PC-9 (cell line): ENCODE data around the gene SLC9A3. TPM values are rescaled to one million over a fixed set of nuclear protein-coding genes. Genes with fewer than 3 reads are reported as not detected.

ENCODE experiments used
- BruUV-seq: library from RNA; stranded (reverse); fragments of 400-500 nt; replicated peaks from 2 replicates; lab custom pipeline; 2021; lab: Mats Ljungman, UMichigan
- CTCF ChIA-PET: fragments of 300-600 bp; sonication (Branson Sonifier 250); formaldehyde crosslinking; loops from one replicate; lab custom pipeline; 2022; ENCODE audit warnings: antibody characterized with exemption; lab: Charles Lee
- POLR2A ChIA-PET: fragments of 300-600 bp; sonication (Branson Sonifier 250); formaldehyde crosslinking; loops from one replicate; lab custom pipeline; 2022; ENCODE audit warnings: antibody characterized with exemption; ENCODE audit not compliant: unreplicated experiment; lab: Charles Lee
- DNase-seq, 2 experiments: peaks; one replicate each; pipeline versions ENCODE4 v3.0.0 to v3.0.0-alpha.2; 2015 to 2022; ENCODE audit warnings: mixed read lengths in 1 of 2
- H2AFZ ChIP-seq: fragments of 200-600 bp; sonication (generic); 2 replicates; pipeline ENCODE4 v1.8.1; 2017; ENCODE audit warnings: antibody characterized with exemption
- H3F3A ChIP-seq: fragments of 200-600 bp; sonication (generic); 2 replicates; pipeline ENCODE4 v1.8.1; 2017; ENCODE audit warnings: antibody characterized with exemption, mild to moderate bottlenecking, low read depth; ENCODE audit not compliant: insufficient read depth
- H3K27ac ChIP-seq: fragments of 200-600 bp; sonication (generic); 2 replicates; pipeline ENCODE4 v1.6.1; 2016; ENCODE audit warnings: mixed run types
- H3K27me3 ChIP-seq: fragments of 200-600 bp; sonication (generic); 2 replicates; pipeline ENCODE4 v1.6.1; 2016; ENCODE audit warnings: low read depth, mixed run types; ENCODE audit not compliant: insufficient read depth
- H3K36me3 ChIP-seq: fragments of 200-600 bp; sonication (generic); 2 replicates; pipeline ENCODE4 v1.6.1; 2016; ENCODE audit warnings: low read depth, mixed run types
- H3K4me1 ChIP-seq: fragments of 200-600 bp; sonication (generic); replicated peaks from 2 replicates; pipeline ENCODE4 v1.6.1; 2016; ENCODE audit warnings: mixed run types; ENCODE audit not compliant: insufficient read depth
- H3K4me2 ChIP-seq: fragments of 200-600 bp; sonication (generic); 2 replicates; pipeline ENCODE4 v1.6.1; 2017; ENCODE audit warnings: mixed run types
- H3K4me3 ChIP-seq: fragments of 200-600 bp; sonication (generic); 2 replicates; pipeline ENCODE4 v1.6.1; 2016; ENCODE audit warnings: mixed run types
- H3K79me2 ChIP-seq: fragments of 200-600 bp; sonication (generic); 2 replicates; pipeline ENCODE4 v1.6.1; 2017; ENCODE audit warnings: low read depth, mixed run types
- H3K9me2 ChIP-seq: fragments of 200-600 bp; sonication (generic); 2 replicates; pipeline ENCODE4 v1.8.1; 2017; ENCODE audit warnings: mild to moderate bottlenecking; ENCODE audit not compliant: insufficient read depth
- H3K9me3 ChIP-seq: fragments of 200-600 bp; sonication (generic); 2 replicates; pipeline ENCODE4 v1.8.1; 2016; ENCODE audit warnings: low read depth; ENCODE audit not compliant: insufficient read depth
- H4K20me1 ChIP-seq: fragments of 200-600 bp; sonication (generic); 2 replicates; pipeline ENCODE4 v1.8.1; 2017; ENCODE audit not compliant: insufficient read depth
- EZH2 ChIP-seq: fragments of 200-600 bp; sonication (generic); IDR thresholded peaks from 2 replicates; pipeline ENCODE4 v1.8.0; 2017; ENCODE audit warnings: antibody characterized with exemption, low read depth
- intact Hi-C: fragments of 100-400 bp; cut with micrococcal nuclease; formaldehyde crosslinking; loops from one replicate; pipeline ENCODE4 v1.10.0; 2022; ENCODE audit not compliant: unreplicated experiment
- total RNA-seq: library from RNA; stranded (reverse); gene quantifications from 2 replicates; pipeline ENCODE4 v1.2.3, GENCODE V29; 2021
- TF ChIP-seq, protein P1 (sequence below): fragments of 200-600 bp; sonication (generic); conservative IDR thresholded peaks from 2 replicates; pipeline ENCODE4 v1.6.1; 2017; ENCODE audit warnings: mixed run types, antibody characterized with exemption, mild to moderate bottlenecking, moderate library complexity

The SLC9A3 gene
- total RNA-seq, 1 experiment from 2014 or later, result 5.6 TPM

DNA sequence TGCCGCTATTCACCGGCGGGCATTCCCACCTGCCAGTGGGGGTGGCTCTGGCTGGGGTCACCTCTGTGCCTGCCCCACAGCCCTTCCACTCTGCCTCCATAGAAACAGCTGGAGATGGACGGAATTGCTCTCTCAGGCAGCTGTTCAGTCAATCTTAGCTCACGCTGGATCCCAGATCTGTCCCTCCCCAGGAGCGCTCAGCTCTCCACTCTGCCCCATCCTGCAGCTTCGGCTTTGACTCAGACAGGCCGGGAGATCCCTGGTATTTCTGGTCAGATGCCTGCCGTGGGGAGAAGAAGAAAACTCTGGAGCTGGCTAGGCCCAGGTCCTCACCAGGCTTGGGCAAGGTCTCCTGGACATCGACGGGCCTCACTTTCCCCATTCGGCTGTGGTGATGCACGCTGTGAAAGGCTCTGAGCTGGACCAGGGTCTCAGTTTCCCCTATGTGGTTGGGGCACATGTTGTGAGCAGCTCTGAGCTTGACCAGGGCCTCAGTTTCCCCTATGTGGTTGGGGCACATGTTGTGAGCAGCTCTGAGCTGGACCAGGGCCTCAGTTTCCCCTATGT, 7.6 kb upstream of the SLC9A3 start:
- TF ChIP-seq, protein P1, sequence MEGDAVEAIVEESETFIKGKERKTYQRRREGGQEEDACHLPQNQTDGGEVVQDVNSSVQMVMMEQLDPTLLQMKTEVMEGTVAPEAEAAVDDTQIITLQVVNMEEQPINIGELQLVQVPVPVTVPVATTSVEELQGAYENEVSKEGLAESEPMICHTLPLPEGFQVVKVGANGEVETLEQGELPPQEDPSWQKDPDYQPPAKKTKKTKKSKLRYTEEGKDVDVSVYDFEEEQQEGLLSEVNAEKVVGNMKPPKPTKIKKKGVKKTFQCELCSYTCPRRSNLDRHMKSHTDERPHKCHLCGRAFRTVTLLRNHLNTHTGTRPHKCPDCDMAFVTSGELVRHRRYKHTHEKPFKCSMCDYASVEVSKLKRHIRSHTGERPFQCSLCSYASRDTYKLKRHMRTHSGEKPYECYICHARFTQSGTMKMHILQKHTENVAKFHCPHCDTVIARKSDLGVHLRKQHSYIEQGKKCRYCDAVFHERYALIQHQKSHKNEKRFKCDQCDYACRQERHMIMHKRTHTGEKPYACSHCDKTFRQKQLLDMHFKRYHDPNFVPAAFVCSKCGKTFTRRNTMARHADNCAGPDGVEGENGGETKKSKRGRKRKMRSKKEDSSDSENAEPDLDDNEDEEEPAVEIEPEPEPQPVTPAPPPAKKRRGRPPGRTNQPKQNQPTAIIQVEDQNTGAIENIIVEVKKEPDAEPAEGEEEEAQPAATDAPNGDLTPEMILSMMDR, result no peak
- TF ChIP-seq EZH2, result no peak
- Histone ChIP-seq H3K27me3 (peaks cover 84% of the 10 kb centered on the region), H3K9me3 (no peaks in the 10 kb centered on the region), H4K20me1 (no peaks in the 10 kb centered on the region; the same call in 1 of the 2 replicates), H3K27ac (no peak overlapping the region), H3K4me1 (no peaks in the 10 kb centered on the region), H3F3A (no peaks in the 10 kb centered on the region), H3K36me3 (no peaks in the 10 kb centered on the region), H3K9me2 (no peaks in the 10 kb centered on the region), H2AFZ (no peak overlapping the region), H3K4me3 (no peak overlapping the region), H3K79me2 (no peaks in the 10 kb centered on the region), H3K4me2 (no peak overlapping the region)
- CTCF ChIA-PET, result no interaction called here
- no TSS peak for BruUV-seq
- POLR2A ChIA-PET, result no interaction called here
- no peak for DNase-seq
- intact Hi-C loops, result no loop called here

DNA sequence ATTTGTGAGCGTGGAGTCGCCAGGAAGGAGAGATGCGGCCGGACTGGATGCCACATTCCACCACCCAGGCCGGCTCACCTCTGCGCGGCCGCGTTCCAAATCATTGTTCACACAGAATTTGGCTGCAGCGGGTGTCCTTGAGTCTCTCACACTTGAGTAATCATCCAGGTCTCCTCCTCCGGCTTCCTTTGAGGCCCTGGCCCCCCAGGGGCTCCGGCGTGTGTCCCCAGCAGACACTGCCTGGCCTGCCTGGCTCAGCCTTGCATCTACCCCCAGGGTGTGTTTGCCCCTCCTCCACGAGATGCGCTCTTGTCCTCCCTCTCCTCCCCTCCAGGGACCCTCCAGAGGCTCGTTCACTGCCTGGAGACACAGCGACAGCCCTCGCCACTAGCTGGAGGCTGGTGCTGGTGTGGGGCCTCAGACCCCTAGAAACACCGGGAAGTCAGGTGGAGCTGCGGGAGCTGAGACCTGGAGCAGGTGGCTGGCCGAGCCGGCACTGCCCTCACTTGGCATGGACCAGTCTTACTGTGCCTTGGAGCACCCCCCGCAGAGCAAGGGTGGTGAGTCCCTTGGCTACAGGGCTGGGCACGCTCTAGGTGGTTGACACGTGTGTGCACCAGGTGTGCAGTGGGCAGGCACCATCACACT, 7.0 kb upstream of the SLC9A3 start:
- H3K27me3 ChIP-seq, result peaks cover 87% of the 10 kb centered on the region
- H3K9me3 ChIP-seq, result no peaks in the 10 kb centered on the region
- H2AFZ ChIP-seq, result no peak overlapping the region
- no TSS peak for BruUV-seq
- ChIA-PET CTCF (no interaction called here), POLR2A (no interaction called here)
- H3K36me3 ChIP-seq, result no peaks in the 10 kb centered on the region
- H3K4me3 ChIP-seq, result no peak overlapping the region
- no peak for DNase-seq
- H3K4me2 ChIP-seq, result no peak overlapping the region
- intact Hi-C loops, result no loop called here
- H3K9me2 ChIP-seq, result no peaks in the 10 kb centered on the region
- no peaks in the 10 kb centered on the region for H3F3A ChIP-seq
- TF ChIP-seq, protein P1, result no peak
- TF ChIP-seq EZH2, result no peak
- no peaks in the 10 kb centered on the region; the same call in 1 of the 2 replicates for H4K20me1 ChIP-seq
- H3K4me1 ChIP-seq, result no peaks in the 10 kb centered on the region
- no peaks in the 10 kb centered on the region for H3K79me2 ChIP-seq
- H3K27ac ChIP-seq, result no peak overlapping the region

DNA sequence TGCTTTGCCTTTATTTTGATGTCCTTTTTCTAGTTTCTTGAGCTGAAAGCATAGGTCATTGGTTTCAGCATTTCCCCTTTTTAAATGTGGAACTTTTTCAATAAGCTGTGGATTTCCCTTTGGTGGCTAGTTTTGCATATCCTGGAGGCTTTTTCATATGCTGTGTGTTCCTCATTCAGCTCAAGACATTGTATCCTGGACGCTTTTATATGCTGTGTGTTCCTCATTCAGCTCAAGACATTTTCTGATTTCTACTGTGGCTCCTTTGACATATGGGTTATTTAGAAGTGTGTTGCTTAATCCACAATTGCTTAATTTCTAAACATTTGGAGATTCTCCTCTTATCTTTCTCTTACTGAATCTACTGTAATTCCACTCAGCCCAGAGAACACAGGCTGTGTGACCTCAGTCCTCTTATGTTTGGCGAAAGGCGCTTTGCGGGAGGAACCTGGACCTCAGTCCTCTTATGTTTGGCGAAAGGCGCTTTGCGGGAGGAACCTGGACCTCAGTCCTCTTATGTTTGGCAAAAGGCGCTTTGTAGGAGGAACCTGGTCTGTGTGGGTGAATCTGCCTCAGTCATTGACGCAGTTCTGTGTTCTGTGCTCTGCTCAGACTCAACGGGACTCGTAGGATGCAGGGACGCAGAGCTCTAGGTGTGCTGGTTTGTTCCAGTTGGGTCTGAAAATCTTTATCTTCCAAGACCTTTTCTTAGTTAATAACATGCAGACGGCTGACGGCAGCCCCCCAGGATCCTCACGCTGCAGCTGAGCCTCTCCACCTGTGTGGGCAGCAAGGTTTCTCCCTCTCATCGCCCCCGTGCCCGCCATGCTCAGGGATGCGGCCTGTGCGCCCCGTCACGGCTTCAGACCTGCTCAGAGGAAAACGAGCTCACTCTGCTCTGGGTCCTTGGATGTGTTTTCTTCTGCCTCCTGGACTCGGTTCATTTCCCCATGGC, 6.0 kb upstream of the SLC9A3 start:
- Histone ChIP-seq H3K4me2 (no peak overlapping the region), H3K36me3 (no peaks in the 10 kb centered on the region), H3K4me1 (no peaks in the 10 kb centered on the region), H4K20me1 (no peaks in the 10 kb centered on the region; the same call in 1 of the 2 replicates), H3K27me3 (peaks cover 89% of the 10 kb centered on the region), H3K27ac (no peak overlapping the region), H3F3A (no peaks in the 10 kb centered on the region), H3K9me2 (no peaks in the 10 kb centered on the region), H3K4me3 (no peak overlapping the region), H2AFZ (no peak overlapping the region), H3K9me3 (no peaks in the 10 kb centered on the region), H3K79me2 (no peaks in the 10 kb centered on the region)
- DNase-seq, result no peak
- no TSS peak for BruUV-seq
- intact Hi-C loops, result no loop called here
- ChIA-PET CTCF (no interaction called here), POLR2A (no interaction called here)
- TF ChIP-seq EZH2, result no peak
- TF ChIP-seq, protein P1, result no peak
